HCT116 (cell line): ENCODE measurements around the gene NAPB. TPM values are rescaled to one million over a fixed set of nuclear protein-coding genes. Genes with fewer than 3 reads are reported as not detected.

Experiments
- ATAC-seq: fragments of 200-7000 bp; cut with Tn5 transposase; 2 replicates; pipeline ENCODE4 v1.9.1; 2020; ENCODE audit warnings: mild to moderate bottlenecking, moderate library complexity
- BruUV-seq: library from RNA; stranded (reverse); fragments of 400-500 nt; replicated peaks from 2 replicates; lab custom pipeline; 2021; lab: Mats Ljungman, UMichigan
- CTCF ChIA-PET: fragments of 300-600 bp; sonication (Branson Sonifier 250); formaldehyde crosslinking; loops from one replicate; lab custom pipeline; 2021; ENCODE audit warnings: antibody characterized with exemption; lab: Charles Lee
- POLR2A ChIA-PET: fragments of 300-600, 350-600 bp; sonication (Branson Sonifier 250); formaldehyde crosslinking; loops from one replicate; lab custom pipeline; 2021; ENCODE audit warnings: antibody characterized with exemption; lab: Charles Lee
- RAD21 ChIA-PET, 2 experiments: fragments of 300-600 bp; sonication (Branson Sonifier 250); formaldehyde crosslinking; loops; one replicate each; lab custom pipeline; 2023; ENCODE audit warnings: low total read pairs in 2 of 2; ENCODE audit not compliant: uncharacterized antibody in 2 of 2, unreplicated experiment in 2 of 2, low non-redundant PET in 1 of 2; lab: Charles Lee
- DNase-seq: peaks from one replicate; pipeline ENCODE4 v3.0.0-alpha.2; 2010; ENCODE audit warnings: low read depth, low spot score
- H2AFZ ChIP-seq: fragments of 200-600 bp; shearing (Covaris generic), sonication (generic); 2 replicates; pipeline ENCODE4 v1.6.1; 2017; ENCODE audit warnings: low read depth, mixed run types, mixed read lengths, antibody characterized with exemption, low read length; ENCODE audit not compliant: poor library complexity, severe bottlenecking
- H3K27ac ChIP-seq: 2 replicates; pipeline ENCODE4 v1.5.1; 2012; ENCODE audit warnings: low read depth, low read length
- H3K27me3 ChIP-seq: fragments of 200-600 bp; sonication (generic); 2 replicates; pipeline ENCODE4 v1.6.1; 2016; ENCODE audit warnings: mixed run types, low read length, mixed read lengths; ENCODE audit not compliant: insufficient read depth
- H3K36me3 ChIP-seq, 2 experiments: fragments of 200-500 bp in 1 of 2; fragments of 200-600 bp in 1 of 2; sonication (Bioruptor generic) in 1 of 2; sonication (generic) in 1 of 2; 2 replicates each; pipeline versions ENCODE4 v1.5.1 to v1.6.1; 2014 to 2016; ENCODE audit warnings: low read length in 2 of 2, inconsistent platforms in 1 of 2, mixed read lengths in 1 of 2, mixed run types in 1 of 2; ENCODE audit not compliant: insufficient read depth in 2 of 2, control insufficient read depth in 1 of 2
- H3K4me1 ChIP-seq, 2 experiments: fragments of 200-600 bp in 1 of 2; sonication (generic) in 1 of 2; 2 replicates each; pipeline versions ENCODE4 v1.5.1 to v1.6.1; 2012 to 2017; ENCODE audit warnings: low read length in 2 of 2, inconsistent platforms in 1 of 2, mild to moderate bottlenecking in 1 of 2, mixed read lengths in 1 of 2, mixed run types in 1 of 2, moderate library complexity in 1 of 2; ENCODE audit not compliant: insufficient read depth in 2 of 2, control insufficient read depth in 1 of 2
- H3K4me2 ChIP-seq: fragments of 200-600 bp; sonication (generic); 2 replicates; pipeline ENCODE4 v1.6.1; 2017; ENCODE audit warnings: mixed run types, low read length, mixed read lengths
- H3K4me3 ChIP-seq, 2 experiments: fragments of 200-600 bp in 1 of 2; sonication (generic) in 1 of 2; replicated peaks in 1 of 2; 2 replicates each; pipeline ENCODE4 v1.5.1; 2011 to 2016; ENCODE audit warnings: low read length in 2 of 2, control low read depth in 1 of 2, low read depth in 1 of 2, mild to moderate bottlenecking in 1 of 2, mixed read lengths in 1 of 2, mixed run types in 1 of 2
- H3K79me2 ChIP-seq: fragments of 200-600 bp; sonication (generic); 2 replicates; pipeline ENCODE4 v1.6.1; 2017; ENCODE audit warnings: mild to moderate bottlenecking, mixed run types, low read length, moderate library complexity, mixed read lengths; ENCODE audit not compliant: insufficient read depth
- H3K9ac ChIP-seq: fragments of 200-600 bp; sonication (generic); 2 replicates; pipeline ENCODE4 v1.6.1; 2016; ENCODE audit warnings: low read length, mixed read lengths
- H3K9me2 ChIP-seq: fragments of 200-600 bp; sonication (generic), shearing (Covaris generic); 2 replicates; pipeline ENCODE4 v1.6.1; 2017; ENCODE audit warnings: mixed run types, mild to moderate bottlenecking, moderate library complexity; ENCODE audit not compliant: insufficient read depth
- H3K9me3 ChIP-seq, 2 experiments: fragments of 200-500 bp in 1 of 2; fragments of 200-600 bp in 1 of 2; sonication (Bioruptor generic) in 1 of 2; sonication (generic) in 1 of 2; 2 replicates each; pipeline ENCODE4 v1.6.1; 2014 to 2017; ENCODE audit warnings: low read length in 2 of 2, mixed read lengths in 2 of 2, inconsistent platforms in 1 of 2, low read depth in 1 of 2, mild to moderate bottlenecking in 1 of 2, mixed run types in 1 of 2, moderate library complexity in 1 of 2; ENCODE audit not compliant: control insufficient read depth in 1 of 2, insufficient read depth in 1 of 2
- H4K20me1 ChIP-seq: fragments of 200-600 bp; sonication (generic), shearing (Covaris generic); 2 replicates; pipeline ENCODE4 v1.6.1; 2017; ENCODE audit warnings: mixed run types, mild to moderate bottlenecking, moderate library complexity; ENCODE audit not compliant: insufficient read depth
- CBX3 ChIP-seq: IDR thresholded peaks from 2 replicates; pipeline ENCODE4 v1.6.1; 2012; ENCODE audit warnings: low read depth
- CEBPB ChIP-seq: IDR thresholded peaks from 2 replicates; pipeline ENCODE4 v1.6.1; 2012; ENCODE audit warnings: low read depth
- CTCF ChIP-seq, 3 experiments: fragments of 200-600 bp in 1 of 3; sonication (generic) in 1 of 3; IDR thresholded peaks in 2 of 3; conservative IDR thresholded peaks in 1 of 3; 2 replicates each; pipeline ENCODE4 v1.5.1; 2012 to 2017; ENCODE audit warnings: low read depth in 2 of 3, low read length in 2 of 3, antibody characterized with exemption in 1 of 3, borderline replicate concordance in 1 of 3, control low read depth in 1 of 3, mild to moderate bottlenecking in 1 of 3, mixed read lengths in 1 of 3, mixed run types in 1 of 3, moderate library complexity in 1 of 3; ENCODE audit not compliant: insufficient read depth in 1 of 3
- EGR1 ChIP-seq: IDR thresholded peaks from 2 replicates; pipeline ENCODE4 v1.6.1; 2012; ENCODE audit warnings: low read depth
- FOSL1 ChIP-seq: IDR thresholded peaks from 2 replicates; pipeline ENCODE4 v1.6.1; 2012; ENCODE audit warnings: low read depth
- MAX ChIP-seq: IDR thresholded peaks from 2 replicates; pipeline ENCODE4 v1.6.1; 2012
- POLR2A ChIP-seq: IDR thresholded peaks from 2 replicates; pipeline ENCODE4 v1.7.0; 2011; ENCODE audit warnings: borderline replicate concordance; ENCODE audit not compliant: insufficient read depth, insufficient read length; ENCODE audit errors: extremely low read depth
- POLR2AphosphoS5 ChIP-seq: IDR thresholded peaks from 2 replicates; pipeline ENCODE4 v1.6.1; 2011; ENCODE audit warnings: mild to moderate bottlenecking, low read depth, low read length, moderate library complexity
- SIN3A ChIP-seq: IDR thresholded peaks from 2 replicates; pipeline ENCODE4 v1.6.1; 2012; ENCODE audit warnings: low read depth
- SP1 ChIP-seq: IDR thresholded peaks from 2 replicates; pipeline ENCODE4 v1.6.1; 2012; ENCODE audit warnings: low read depth
- SRF ChIP-seq: IDR thresholded peaks from 2 replicates; pipeline ENCODE4 v1.6.1; 2012; ENCODE audit warnings: low read depth
- TCF7L2 ChIP-seq: IDR thresholded peaks from 2 replicates; pipeline ENCODE4 v1.7.0; 2011; ENCODE audit warnings: borderline replicate concordance, inconsistent platforms; ENCODE audit not compliant: insufficient read depth, insufficient read length; ENCODE audit errors: extremely low read depth
- ZBTB33 ChIP-seq: IDR thresholded peaks from 2 replicates; pipeline ENCODE4 v1.6.1; 2011; ENCODE audit warnings: mild to moderate bottlenecking, low read length, moderate library complexity; ENCODE audit not compliant: insufficient replicate concordance; ENCODE audit errors: extremely low read depth
- intact Hi-C: fragments of 100-400 bp; cut with micrococcal nuclease; formaldehyde crosslinking; loops from 2 replicates; pipeline ENCODE4 v1.10.0; 2022
- total RNA-seq: library from RNA; stranded (reverse); gene quantifications from one replicate; pipeline ENCODE4 v1.2.1, GENCODE V29; 2021; ENCODE audit not compliant: unreplicated experiment
- TF ChIP-seq, protein P1 (sequence below): IDR thresholded peaks from 2 replicates; pipeline ENCODE4 v1.6.1; 2012

NAPB gene
- total RNA-seq, 1 experiment from 2014 or later, result 7.9 TPM

GRCh38 chr20:23357767-23358562, 63.3 kb downstream of the NAPB start:
- DNase-seq (peak; percentile 99), ATAC-seq (peak; percentile 83)
- Histone ChIP-seq H4K20me1 (peaks cover under 1% of the 10 kb centered on the region; the same call in 1 of the 2 replicates), H3K27ac (peak overlapping the region; percentile 81), H3K4me2 (peak overlapping the region; percentile 96), H3K4me3 (peak overlapping the region; percentile 75 to 82), H3K79me2 (peaks cover 46% of the 10 kb centered on the region), H3K36me3 (peaks cover 7 to 25% of the 10 kb centered on the region in 2 experiments; a peak in 2 of 4 replicates), H3K9ac (peak overlapping the region; percentile 90), H3K27me3 (no peaks in the 10 kb centered on the region), H3K9me2 (no peaks in the 10 kb centered on the region), H3K9me3 (no peaks in the 10 kb centered on the region), H3K4me1 (peaks cover 19 to 37% of the 10 kb centered on the region in 2 experiments), H2AFZ (no peak overlapping the region)
- peak; percentile 37; the same call in 1 of the 2 replicates for TF ChIP-seq EGR1
- peak; percentile 77 for TF ChIP-seq SIN3A
- TF ChIP-seq POLR2A, result peak; percentile 7
- TF ChIP-seq CTCF (IDR thresholded peaks at IDR 0.05 in 2 of 3, conservative IDR thresholded peaks at IDR 0.05 in 1 of 3; ENCODE audit: borderline replicate concordance in 1 of 3, insufficient read depth in 1 of 3, low read depth in 2 of 3, low read length in 2 of 3), result no peak
- no peak for TF ChIP-seq FOSL1
- TF ChIP-seq TCF7L2, result peak; percentile 66
- peak; percentile 92 for TF ChIP-seq SRF
- no peak for TF ChIP-seq CEBPB
- TF ChIP-seq ZBTB33, result peak; percentile 26
- TF ChIP-seq CBX3, result no peak; the same call in 1 of the 2 replicates
- TF ChIP-seq MAX, result peak; percentile 90
- peak; percentile 78 for TF ChIP-seq POLR2AphosphoS5
- TF ChIP-seq, protein P1, sequence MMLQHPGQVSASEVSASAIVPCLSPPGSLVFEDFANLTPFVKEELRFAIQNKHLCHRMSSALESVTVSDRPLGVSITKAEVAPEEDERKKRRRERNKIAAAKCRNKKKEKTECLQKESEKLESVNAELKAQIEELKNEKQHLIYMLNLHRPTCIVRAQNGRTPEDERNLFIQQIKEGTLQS, result no peak
- peak; percentile 79 for TF ChIP-seq SP1
- ChIA-PET CTCF (interaction anchor here (1.0 to 1.5 kb wide), 3 partner anchors 8 to 307 kb away, joined by 3 to 7 read pairs (median 4); partner anchors contain the start of gene NAPB), RAD21 (interaction anchor here in 1 of 2 experiments (0.5 kb wide), 1 partner anchor 74 kb away, joined by 3 read pairs; no protein-coding TSS in a partner anchor), POLR2A (interaction anchor here (0.6 to 3.0 kb wide), 4 partner anchors 8 to 1023 kb away, joined by 3 to 24 read pairs (median 4); partner anchors contain the start of genes NAPB and NXT1)
- BruUV-seq, result no TSS peak
- intact Hi-C loops, result loop anchor here (1.0 to 10.0 kb wide), 2 partner anchors 8 to 213 kb away; partner anchors contain the start of gene NXT1
